GM21529 (cell line): ENCODE measurements around the gene CEP350.

ENCODE experiments used
- ATAC-seq: cut with Tn5 transposase; IDR thresholded peaks from one replicate; pipeline ENCODE4 v1.9.1; 2021; ENCODE audit not compliant: unreplicated experiment

Gene CEP350

GRCh38 chr1:180153032-180153431, 198.4 kb downstream of the CEP350 start:
- ATAC-seq, result no peak

- peak; percentile 1 for ATAC-seq
Observed at GRCh38 chr1:180154003-180154324, 199.4 kb downstream of the CEP350 start.

GRCh38 chr1:180154325-180155181, 199.9 kb downstream of the CEP350 start, which contains the start of gene QSOX1:
Gene QSOX1, plus strand, starts transcription at chr1:180154869. Its CDS starts 39 bp downstream, at chr1:180154908.
- peak; percentile 94 for ATAC-seq

GRCh38 chr1:180155182-180155682, 200.6 kb downstream of the CEP350 start:
- ATAC-seq, result peak; percentile 1

- ATAC-seq, result no peak
Observed at GRCh38 chr1:180156201-180156600, 201.6 kb downstream of the CEP350 start.

- ATAC-seq, result no peak
Observed at GRCh38 chr1:180156631-180157091, 202.1 kb downstream of the CEP350 start.

GRCh38 chr1:180157108-180157507, 202.5 kb downstream of the CEP350 start:
- ATAC-seq, result no peak

GRCh38 chr1:180157576-180158057, 203.0 kb downstream of the CEP350 start:
- no peak for ATAC-seq

- no peak for ATAC-seq
Observed at GRCh38 chr1:180158149-180159147, 203.8 kb downstream of the CEP350 start.

GRCh38 chr1:180160357-180160756, 205.7 kb downstream of the CEP350 start:
- ATAC-seq, result no peak

- no peak for ATAC-seq
Observed at GRCh38 chr1:180163041-180163440, 208.4 kb downstream of the CEP350 start.
